Chondrocyte (in vitro differentiated cells): Measurements from ENCODE around the gene GNMT. TPM values are rescaled to one million over a fixed set of nuclear protein-coding genes. Genes with fewer than 3 reads are reported as not detected.
A peak's percentile ranks its signal among the peaks of the same experiment; 100 is the strongest.

Experiments
- DNase-seq: peaks from one replicate; pipeline ENCODE4 v3.0.0; 2021; ENCODE audit warnings: mixed read lengths, low spot score
- H3K27ac Mint-ChIP-seq: one replicate; pipeline ENCODE4 v1.8.0; 2021; ENCODE audit warnings: mild to moderate bottlenecking, moderate library complexity, mixed read lengths; ENCODE audit not compliant: unreplicated experiment
- H3K27me3 Mint-ChIP-seq: 2 replicates; pipeline ENCODE4 v1.8.0; 2021; ENCODE audit warnings: low read depth, mixed read lengths
- H3K36me3 Mint-ChIP-seq: 2 replicates; pipeline ENCODE4 v1.8.0; 2021; ENCODE audit warnings: low read depth, mixed read lengths
- H3K4me1 Mint-ChIP-seq: 2 replicates; pipeline ENCODE4 v1.8.0; 2021; ENCODE audit warnings: low read depth, mild to moderate bottlenecking, mixed read lengths
- H3K4me3 Mint-ChIP-seq: one replicate; pipeline ENCODE4 v1.8.0; 2021; ENCODE audit warnings: mild to moderate bottlenecking, moderate library complexity, mixed read lengths; ENCODE audit not compliant: unreplicated experiment
- H3K9me3 Mint-ChIP-seq: 2 replicates; pipeline ENCODE4 v1.8.0; 2021; ENCODE audit warnings: low read depth, mixed read lengths
- total RNA-seq: library from RNA; stranded (reverse); gene quantifications from 3 replicates; pipeline ENCODE4 v1.2.1, GENCODE V29; 2021
- TF ChIP-seq, protein P1 (sequence below): fragments of 200-600 bp; sonication (generic); IDR thresholded peaks from 2 replicates; pipeline ENCODE4 v1.5.0; 2021; ENCODE audit warnings: antibody characterized with exemption, mild to moderate bottlenecking, moderate library complexity

The GNMT gene
- total RNA-seq, 1 donor from 2014 or later: not detected

DNA sequence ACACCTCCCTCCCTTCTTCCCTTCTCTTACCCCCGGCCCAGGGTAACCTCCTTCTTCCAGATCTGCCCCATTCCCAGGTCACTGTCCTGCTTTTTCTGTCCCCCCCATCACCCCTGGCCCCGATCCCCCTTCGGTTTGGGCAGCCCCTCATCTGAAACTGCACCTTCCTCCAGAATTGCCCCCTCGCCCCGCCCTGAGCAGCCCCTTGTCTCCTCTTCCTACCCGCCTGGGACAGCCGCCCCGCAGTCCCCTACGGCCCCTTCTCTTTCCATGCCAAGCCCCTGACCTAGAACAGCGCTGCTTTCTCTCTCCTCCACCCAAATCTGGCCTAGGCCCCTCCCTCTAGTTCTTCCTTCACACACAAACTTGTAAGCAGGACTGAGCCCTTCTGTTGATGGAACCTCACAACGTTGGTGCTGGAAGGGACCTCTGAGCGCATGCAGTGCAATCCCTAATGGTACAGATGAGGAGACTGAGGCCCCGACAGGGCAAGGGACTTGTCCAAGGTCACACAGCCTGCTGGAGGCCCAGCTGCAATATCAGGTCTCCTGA lies 24.4 kb downstream of the GNMT start:
- Mint-ChIP-seq H3K4me1 (peaks cover 49% of the 10 kb centered on the region), H3K36me3 (peaks cover 5% of the 10 kb centered on the region), H3K4me3 (peak overlapping the region; percentile 86), H3K27ac (peak overlapping the region; percentile 78), H3K27me3 (no peaks in the 10 kb centered on the region), H3K9me3 (no peaks in the 10 kb centered on the region)
- no peak for DNase-seq
- TF ChIP-seq, protein P1, sequence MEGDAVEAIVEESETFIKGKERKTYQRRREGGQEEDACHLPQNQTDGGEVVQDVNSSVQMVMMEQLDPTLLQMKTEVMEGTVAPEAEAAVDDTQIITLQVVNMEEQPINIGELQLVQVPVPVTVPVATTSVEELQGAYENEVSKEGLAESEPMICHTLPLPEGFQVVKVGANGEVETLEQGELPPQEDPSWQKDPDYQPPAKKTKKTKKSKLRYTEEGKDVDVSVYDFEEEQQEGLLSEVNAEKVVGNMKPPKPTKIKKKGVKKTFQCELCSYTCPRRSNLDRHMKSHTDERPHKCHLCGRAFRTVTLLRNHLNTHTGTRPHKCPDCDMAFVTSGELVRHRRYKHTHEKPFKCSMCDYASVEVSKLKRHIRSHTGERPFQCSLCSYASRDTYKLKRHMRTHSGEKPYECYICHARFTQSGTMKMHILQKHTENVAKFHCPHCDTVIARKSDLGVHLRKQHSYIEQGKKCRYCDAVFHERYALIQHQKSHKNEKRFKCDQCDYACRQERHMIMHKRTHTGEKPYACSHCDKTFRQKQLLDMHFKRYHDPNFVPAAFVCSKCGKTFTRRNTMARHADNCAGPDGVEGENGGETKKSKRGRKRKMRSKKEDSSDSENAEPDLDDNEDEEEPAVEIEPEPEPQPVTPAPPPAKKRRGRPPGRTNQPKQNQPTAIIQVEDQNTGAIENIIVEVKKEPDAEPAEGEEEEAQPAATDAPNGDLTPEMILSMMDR: no peak

DNA sequence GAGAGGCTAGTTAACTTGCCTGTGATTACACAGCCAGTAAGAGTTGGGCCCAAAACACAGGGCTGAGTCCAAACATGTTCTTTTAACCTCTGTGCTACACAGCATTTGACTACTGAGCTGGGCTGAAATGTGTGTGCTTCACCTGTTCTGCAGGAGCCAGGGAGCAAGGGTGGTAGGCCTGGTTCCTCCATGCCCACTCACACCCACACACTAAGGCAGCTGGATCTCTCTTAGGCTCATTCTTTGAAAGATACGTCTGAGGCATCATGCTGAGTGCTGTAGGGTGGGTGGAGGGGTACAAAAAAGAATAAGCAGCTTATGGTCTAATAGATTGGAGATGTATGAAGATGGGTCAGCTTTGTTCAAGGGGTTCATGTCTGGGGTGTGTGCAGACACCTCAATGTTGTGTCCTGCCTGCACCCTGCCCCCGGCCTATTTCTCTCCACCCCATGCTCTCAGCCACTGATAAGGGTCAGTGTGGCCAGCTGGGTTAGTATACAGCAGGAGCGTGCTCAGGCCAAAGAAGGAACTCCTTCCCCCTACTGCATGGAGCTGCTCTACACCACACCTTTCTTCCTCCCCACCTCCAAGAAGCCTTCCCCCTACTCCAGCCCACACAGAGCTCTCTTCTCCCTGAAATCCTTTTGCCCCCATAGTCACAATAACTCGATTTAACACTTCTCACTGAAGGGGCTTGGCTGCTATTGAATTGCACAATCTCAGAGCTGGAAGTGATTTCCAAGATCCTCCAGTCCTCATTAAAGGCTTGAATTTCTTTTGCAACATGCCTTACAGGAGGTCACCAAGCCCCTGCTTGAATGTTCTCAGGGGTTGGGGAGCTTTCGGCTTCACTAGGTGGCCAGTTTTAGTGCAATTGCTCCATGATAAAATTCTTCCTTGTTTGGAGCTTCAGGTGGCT lies 27.2 kb downstream of the GNMT start:
- Mint-ChIP-seq H3K27ac (peak overlapping the region; percentile 15), H3K9me3 (no peaks in the 10 kb centered on the region), H3K4me3 (no peak overlapping the region), H3K4me1 (peaks cover 48% of the 10 kb centered on the region), H3K27me3 (no peaks in the 10 kb centered on the region), H3K36me3 (peaks cover 9% of the 10 kb centered on the region)
- TF ChIP-seq, protein P1: no peak
- DNase-seq: no peak

DNA sequence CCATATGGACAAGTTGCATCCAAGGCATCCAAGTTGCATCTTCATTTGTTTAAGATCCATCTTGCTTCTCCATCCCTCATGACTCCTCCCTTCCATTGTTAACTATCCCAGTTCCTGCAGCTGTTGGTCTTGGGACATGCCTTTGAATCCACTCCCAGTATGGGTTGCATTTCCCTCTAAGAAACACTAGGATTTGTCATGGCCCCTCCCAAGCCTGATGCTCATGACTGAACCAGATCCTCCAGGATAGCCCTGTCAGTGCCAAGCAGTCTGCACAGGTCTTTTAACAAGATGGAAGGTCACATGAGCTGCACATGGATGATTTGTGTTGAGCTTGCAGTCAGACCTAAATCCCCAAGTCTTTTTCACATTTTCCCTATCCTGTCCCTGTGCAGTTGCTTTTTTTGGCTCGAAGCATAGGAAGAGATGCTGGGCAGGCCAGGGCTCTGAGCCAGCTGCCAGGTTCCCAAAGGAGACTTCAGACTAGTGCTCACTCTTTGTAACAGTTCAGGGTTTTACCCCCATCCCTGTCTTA lies 28.0 kb downstream of the GNMT start:
- TF ChIP-seq, protein P1: no peak
- Mint-ChIP-seq H3K27ac (peak overlapping the region; percentile 15), H3K27me3 (no peaks in the 10 kb centered on the region)

DNA sequence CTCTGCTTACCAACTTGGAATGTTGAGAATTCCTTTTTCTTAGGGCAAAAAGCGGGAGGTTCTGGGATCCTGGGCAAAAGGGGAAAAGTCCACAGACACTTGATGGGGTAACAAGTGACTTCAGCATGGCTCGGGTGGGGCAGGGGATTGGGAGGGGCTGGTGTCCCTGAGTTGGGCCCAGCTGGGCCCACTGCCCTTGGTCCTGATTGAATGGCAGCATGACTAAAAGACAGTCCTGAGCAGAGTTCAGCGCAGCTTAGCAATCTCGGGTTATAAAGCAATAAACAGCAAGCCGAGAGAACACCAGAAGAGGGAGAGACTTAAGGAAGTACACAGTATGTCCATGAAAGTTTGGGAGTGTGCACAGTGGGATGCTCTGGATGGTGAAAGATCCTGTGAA lies 29.4 kb downstream of the GNMT start:
- no peak for DNase-seq
- peaks cover 41% of the 10 kb centered on the region for H3K4me1 Mint-ChIP-seq
- peaks cover 9% of the 10 kb centered on the region for H3K36me3 Mint-ChIP-seq
- TF ChIP-seq, protein P1: no peak
- no peaks in the 10 kb centered on the region for H3K27me3 Mint-ChIP-seq
- H3K27ac Mint-ChIP-seq: no peak overlapping the region
- H3K4me3 Mint-ChIP-seq: no peak overlapping the region
- no peaks in the 10 kb centered on the region for H3K9me3 Mint-ChIP-seq

More for the DNA sequence above, 28.0 kb downstream of the GNMT start:
- no peak for DNase-seq
- Mint-ChIP-seq H3K4me3 (no peak overlapping the region), H3K4me1 (peaks cover 47% of the 10 kb centered on the region), H3K9me3 (no peaks in the 10 kb centered on the region), H3K36me3 (peaks cover 9% of the 10 kb centered on the region)

DNA sequence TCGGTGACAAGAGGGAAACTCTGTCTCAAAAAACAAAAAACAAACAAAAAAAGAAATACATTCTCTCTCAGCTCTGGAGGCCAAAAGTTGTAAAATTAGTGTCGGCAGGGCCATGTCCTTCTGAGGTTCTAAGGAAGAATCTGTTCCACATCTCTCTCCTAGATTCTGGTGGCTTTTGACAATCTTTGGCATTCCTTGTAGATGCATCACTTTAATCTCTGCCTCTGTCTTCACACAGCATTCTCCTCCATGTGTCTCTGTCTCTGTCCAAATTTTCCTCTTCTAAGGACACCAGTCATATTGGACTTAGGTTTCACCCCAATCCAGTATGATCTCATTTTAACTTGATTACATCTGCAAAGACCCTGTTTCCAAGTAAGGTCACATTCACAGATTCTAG lies 32.9 kb downstream of the GNMT start:
- no peak overlapping the region for H3K4me3 Mint-ChIP-seq
- TF ChIP-seq, protein P1: no peak
- H3K27ac Mint-ChIP-seq: no peak overlapping the region
- no peak for DNase-seq
- no peaks in the 10 kb centered on the region for H3K27me3 Mint-ChIP-seq
- H3K36me3 Mint-ChIP-seq: peaks cover 9% of the 10 kb centered on the region
- no peaks in the 10 kb centered on the region for H3K9me3 Mint-ChIP-seq
- H3K4me1 Mint-ChIP-seq: peaks cover 10% of the 10 kb centered on the region
